HepG2 (cell line): ENCODE results near the gene MARCHF9. TPM values are rescaled to one million over a fixed set of nuclear protein-coding genes. Genes with fewer than 3 reads are reported as not detected.

Source experiments
- ATAC-seq: fragments of 200-7000 bp; cut with Tn5 transposase; 3 replicates; pipeline ENCODE4 v1.9.1; 2020; ENCODE audit warnings: mild to moderate bottlenecking, moderate library complexity
- BruUV-seq: library from RNA; stranded (reverse); fragments of 400-500 nt; replicated peaks from 2 replicates; lab custom pipeline; 2021; lab: Mats Ljungman, UMichigan
- CTCF ChIA-PET: fragments of 300-600 bp; formaldehyde crosslinking; extraction: SDS; loops from one replicate; lab custom pipeline; 2021; ENCODE audit warnings: low total read pairs, inconsistent platforms, low intra/inter-chr PET ratio; lab: Yijun Ruan, JAX
- POLR2A ChIA-PET: fragments of 350-600 bp; sonication (Branson Sonifier 250); formaldehyde crosslinking; loops from one replicate; lab custom pipeline; 2020; ENCODE audit warnings: antibody characterized with exemption, inconsistent platforms; lab: Yijun Ruan, JAX
- DNase-seq: peaks from one replicate; pipeline ENCODE4 v3.0.0-alpha.2; 2015; ENCODE audit warnings: low spot score
- FAIRE-seq: peaks from 3 replicates; lab custom pipeline; 2011; peaks lifted over from hg19 to GRCh38; lab: Jason Lieb, UNC
- H2AFZ ChIP-seq: one replicate; pipeline ENCODE4 v1.6.1; 2011; ENCODE audit warnings: low read length, inconsistent platforms
- H3K27ac ChIP-seq: fragments of 300-600 bp; 3 replicates; pipeline ENCODE4 v1.8.0; 2011; ENCODE audit warnings: mixed run types, mild to moderate bottlenecking, mixed read lengths, low read length, inconsistent platforms; ENCODE audit not compliant: insufficient read depth; ENCODE audit errors: extremely low read length
- H3K27me3 ChIP-seq, 2 experiments: fragments of 200-600 bp in 1 of 2; 2 replicates in 1 of 2; 3 replicates in 1 of 2; pipeline versions ENCODE4 v1.6.0 to v1.8.0; 2011; ENCODE audit warnings: low read length in 2 of 2, mild to moderate bottlenecking in 2 of 2, moderate library complexity in 2 of 2, inconsistent platforms in 1 of 2; ENCODE audit not compliant: insufficient read depth in 2 of 2, control insufficient read depth in 1 of 2
- H3K36me3 ChIP-seq, 2 experiments: fragments of 200-600 bp in 1 of 2; replicated peaks in 1 of 2; 2 replicates in 1 of 2; 3 replicates in 1 of 2; pipeline versions ENCODE4 v1.5.1 to v1.8.0; 2011; ENCODE audit warnings: low read length in 2 of 2, inconsistent platforms in 1 of 2; ENCODE audit not compliant: insufficient read depth in 2 of 2, control insufficient read depth in 1 of 2
- H3K4me1 ChIP-seq: 2 replicates; pipeline ENCODE4 v1.5.1; 2012; ENCODE audit warnings: low read length, inconsistent platforms; ENCODE audit not compliant: insufficient read depth
- H3K4me2 ChIP-seq: 2 replicates; pipeline ENCODE4 v1.6.0; 2011; ENCODE audit warnings: low read depth, low read length, inconsistent platforms
- H3K4me3 ChIP-seq, 3 experiments: fragments of 200-600 bp in 1 of 3; sonication (generic), shearing (Covaris generic) in 1 of 3; replicated peaks in 1 of 3; 2 replicates each; pipeline ENCODE4 v1.5.1; 2011 to 2016; ENCODE audit warnings: low read length in 3 of 3, inconsistent platforms in 2 of 3, low read depth in 2 of 3, mild to moderate bottlenecking in 2 of 3, control low read depth in 1 of 3, mixed read lengths in 1 of 3; ENCODE audit not compliant: insufficient read depth in 1 of 3
- H3K79me2 ChIP-seq: one replicate; pipeline ENCODE4 v1.6.1; 2011; ENCODE audit warnings: low read length, inconsistent platforms; ENCODE audit not compliant: insufficient read depth
- H3K9ac ChIP-seq: 2 replicates; pipeline ENCODE4 v1.6.0; 2011; ENCODE audit warnings: mild to moderate bottlenecking, low read depth, low read length, inconsistent platforms; ENCODE audit not compliant: insufficient read depth
- H3K9me3 ChIP-seq: 2 replicates; pipeline ENCODE4 v1.5.1; 2012; ENCODE audit warnings: mild to moderate bottlenecking, low read length
- H4K20me1 ChIP-seq: 2 replicates; pipeline ENCODE4 v1.6.0; 2011; ENCODE audit warnings: inconsistent platforms, mild to moderate bottlenecking, low read length, moderate library complexity; ENCODE audit not compliant: insufficient read depth
- CHD4 ChIP-seq: fragments of 200-600 bp; sonication (generic); IDR thresholded peaks from 2 replicates; pipeline ENCODE4 v1.7.0; 2017; ENCODE audit warnings: mild to moderate bottlenecking, low read length, borderline replicate concordance
- HMG20B ChIP-seq: conservative IDR thresholded peaks from 2 replicates; pipeline ENCODE4 v1.6.1; 2016; ENCODE audit warnings: missing genetic modification reagents, missing compliant biosample characterization
- HMGXB4 ChIP-seq, 2 experiments: sonication (generic) in 1 of 2; formaldehyde crosslinking in 1 of 2; IDR thresholded peaks; 2 replicates each; pipeline versions ENCODE4 v1.4.0 to v1.6.1; 2018 to 2020; ENCODE audit warnings: missing genetic modification reagents in 2 of 2, borderline replicate concordance in 1 of 2, low read depth in 1 of 2, mild to moderate bottlenecking in 1 of 2, missing biosample characterization in 1 of 2
- MAFF ChIP-seq: IDR thresholded peaks from 2 replicates; pipeline ENCODE4 v1.6.1; 2011; ENCODE audit warnings: low read depth, low read length, improper control_type of control experiment
- MIXL1 ChIP-seq: IDR thresholded peaks from 2 replicates; pipeline ENCODE4 v1.6.1; 2016
- NFE2 ChIP-seq: sonication (generic); formaldehyde crosslinking; IDR thresholded peaks from 2 replicates; pipeline ENCODE4 v1.4.0; 2020; ENCODE audit warnings: missing genetic modification reagents
- NFRKB ChIP-seq: fragments of 450-650 bp; IDR thresholded peaks from 2 replicates; pipeline ENCODE4 v1.6.1; 2017
- NONO ChIP-seq, 2 experiments: fragments of 450-650 bp in 1 of 2; sonication (generic) in 1 of 2; formaldehyde crosslinking in 1 of 2; IDR thresholded peaks in 1 of 2; conservative IDR thresholded peaks in 1 of 2; 2 replicates each; pipeline versions ENCODE4 v1.6.1 to v1.8.0; 2017 to 2022; ENCODE audit warnings: mild to moderate bottlenecking in 1 of 2, missing genetic modification reagents in 1 of 2, moderate library complexity in 1 of 2
- PATZ1 ChIP-seq: sonication (generic); formaldehyde crosslinking; IDR thresholded peaks from 2 replicates; pipeline ENCODE4 v1.4.0; 2020; ENCODE audit warnings: missing genetic modification reagents
- SPEN ChIP-seq: sonication (generic); formaldehyde crosslinking; IDR thresholded peaks from 2 replicates; pipeline ENCODE4 v1.5.1; 2020; ENCODE audit warnings: low read depth, mild to moderate bottlenecking, missing genetic modification reagents
- ZNF142 ChIP-seq: sonication (generic); formaldehyde crosslinking; IDR thresholded peaks from 2 replicates; pipeline ENCODE4 v1.4.0; 2020; ENCODE audit warnings: missing genetic modification reagents
- ZNF740 ChIP-seq: sonication (generic); formaldehyde crosslinking; IDR thresholded peaks from 2 replicates; pipeline ENCODE4 v1.4.0; 2020; ENCODE audit warnings: missing genetic modification reagents
- ZSCAN30 ChIP-seq: sonication (generic); formaldehyde crosslinking; IDR thresholded peaks from 2 replicates; pipeline ENCODE4 v1.5.0; 2020; ENCODE audit warnings: mild to moderate bottlenecking, missing genetic modification reagents
- WGBS: methylation state at CpG from one replicate; pipeline ENCODE4 v1.1.6; 2017; ENCODE audit warnings: low lambda C conversion rate; 5-methylcytosine and 5-hydroxymethylcytosine counted together
- in situ Hi-C: cut with HindIII; loops from 2 replicates; pipeline ENCODE4 v1.10.0; 2017; ENCODE audit warnings: low pct_unique_long_range_greater_than_20kb; ENCODE audit not compliant: extremely low pct_ligation_motif_present
- intact Hi-C: fragments of 100-400 bp; cut with micrococcal nuclease; formaldehyde crosslinking; loops from one replicate; pipeline ENCODE4 v1.10.0; 2022; ENCODE audit not compliant: unreplicated experiment
- polyA plus RNA-seq, 8 experiments: library from polyadenylated mRNA; depleted of rRNA in 3 of 8; stranded (reverse) in 7 of 8; unstranded in 1 of 8; fragments of >200 nt; fragmentation: Illumina TruSeq in 4 of 8; extraction: Trizol in 4 of 8; gene quantifications; 2 replicates each; pipeline versions ENCODE4 v1.2.1 to v1.2.3, GENCODE V29; 2011 to 2016; ENCODE audit warnings: low read depth in 4 of 8, missing spikeins in 1 of 8, mixed read lengths in 1 of 8; ENCODE audit not compliant: insufficient read depth in 1 of 8
- total RNA-seq, 5 experiments: library from RNA; depleted of rRNA; stranded (reverse); fragments of >200 nt; fragmentation: Illumina TruSeq; extraction: Trizol; gene quantifications; 2 replicates each; pipeline ENCODE4 v1.2.3, GENCODE V29; 2016; ENCODE audit warnings: low read depth in 1 of 5

MARCHF9 gene
- total and polyA plus RNA-seq, 2 of the 13 experiments (the other 11 are each of a cell fraction or from before 2014, with no cell fraction given), result 5.7 to 9.6 TPM

- TF ChIP-seq HMGXB4 (CRISPR knock-in tag; IDR thresholded peaks at IDR 0.05; ENCODE audit: borderline replicate concordance in 1 of 2, low read depth in 1 of 2), result 0 out of 4 replicates have a peak, but pooled peaks of 1 of the 2 experiments have one; percentile 23
Observed at GRCh38 chr12:57803319-57803893, 48.5 kb downstream of the MARCHF9 start (continued).

- H3K4me2 ChIP-seq, result no peak overlapping the region
- no peak overlapping the region for H3K9ac ChIP-seq
- H3K27me3 ChIP-seq, result no peaks in the 10 kb centered on the region
- BruUV-seq, result no TSS peak
- H3K4me1 ChIP-seq, result peaks cover under 1% of the 10 kb centered on the region; the same call in 1 of the 2 replicates
- no peak overlapping the region for H2AFZ ChIP-seq
- H4K20me1 ChIP-seq, result 0 out of 2 replicates have a peak, but pooled peaks cover 3% of the 10 kb centered on the region
- DNase-seq, result no peak
- in situ Hi-C loops, result no loop called here
- H3K27ac ChIP-seq, result no peak overlapping the region
- H3K9me3 ChIP-seq, result no peaks in the 10 kb centered on the region
- intact Hi-C loops, result no loop called here
- no peaks in the 10 kb centered on the region for H3K79me2 ChIP-seq
- POLR2A ChIA-PET, result no interaction called here
- no peak for FAIRE-seq
- WGBS, result 98% methylated on average over 3 of the region's 3 CpGs
- H3K36me3 ChIP-seq, result peaks cover 3 to 12% of the 10 kb centered on the region in 2 experiments; a peak in 3 of 5 replicates
- CTCF ChIA-PET, result no interaction called here
- TF ChIP-seq NFRKB, result no peak
- no peak for TF ChIP-seq NONO (IDR thresholded peaks at IDR 0.05)
- no peak for TF ChIP-seq NONO (CRISPR knock-in tag; conservative IDR thresholded peaks at IDR 0.05)
- no peak for TF ChIP-seq PATZ1 (CRISPR knock-in tag)
- no peak for TF ChIP-seq NFE2 (CRISPR knock-in tag)
- no peak for TF ChIP-seq ZNF142
- TF ChIP-seq MAFF, result no peak
- no peak for TF ChIP-seq HMG20B (CRISPR knock-in tag)
- TF ChIP-seq SPEN (CRISPR knock-in tag), result no peak
- no peak for TF ChIP-seq ZSCAN30 (CRISPR knock-in tag)
- TF ChIP-seq MIXL1 (CRISPR knock-in tag), result no peak
- TF ChIP-seq CHD4, result no peak
- no peak for TF ChIP-seq ZNF740
- no peak for ATAC-seq
- no peak overlapping the region for H3K4me3 ChIP-seq
Observed at GRCh38 chr12:57806677-57807076, 51.8 kb downstream of the MARCHF9 start.
